NCI-H748 treated with DMSO at 0.1 percent for 48 hours (cell line): ENCODE measurements around the gene SOCS3.
"Not testable (repeated sequence)": the region's sequence is repeated elsewhere in the genome, so short reads cannot be mapped to it uniquely, and the experiment has no call there.

Experiments used
- DNase-seq: peaks from one replicate; lab custom pipeline; 2025; lab: John Stamatoyannopoulos, UW

SOCS3 gene

GRCh38 chr17:78329263-78330059, 30.4 kb downstream of the SOCS3 start:
- DNase-seq = no peak

- no peak for DNase-seq
Observed at GRCh38 chr17:78327880-78328279, 32.0 kb downstream of the SOCS3 start.

- no peak for DNase-seq
Observed at GRCh38 chr17:78325076-78325687, 34.7 kb downstream of the SOCS3 start.

- no peak for DNase-seq
Observed at GRCh38 chr17:78324391-78325075, 35.3 kb downstream of the SOCS3 start.

- no peak for DNase-seq
Observed at GRCh38 chr17:78323826-78324390, 36.0 kb downstream of the SOCS3 start.

- no peak for DNase-seq
Observed at GRCh38 chr17:78322858-78323455, 36.9 kb downstream of the SOCS3 start.

- no peak for DNase-seq
Observed at GRCh38 chr17:78322327-78322857, 37.5 kb downstream of the SOCS3 start.

GRCh38 chr17:78318843-78319242, 41.0 kb downstream of the SOCS3 start:
- no peak for DNase-seq

- DNase-seq = no peak
Observed at GRCh38 chr17:78318407-78318806, 41.5 kb downstream of the SOCS3 start.

- no peak for DNase-seq
Observed at GRCh38 chr17:78317794-78318400, 42.0 kb downstream of the SOCS3 start.

GRCh38 chr17:78316867-78317789, 42.7 kb downstream of the SOCS3 start:
- DNase-seq = no peak

GRCh38 chr17:78316115-78316866, 43.6 kb downstream of the SOCS3 start:
- no peak for DNase-seq

- no peak for DNase-seq
Observed at GRCh38 chr17:78315355-78316114, 44.3 kb downstream of the SOCS3 start.

GRCh38 chr17:78314683-78315354, 45.1 kb downstream of the SOCS3 start:
- no peak for DNase-seq

- DNase-seq = peak; percentile 50
Observed at GRCh38 chr17:78313735-78314648, 45.9 kb downstream of the SOCS3 start.

GRCh38 chr17:78309659-78310255, 50.1 kb downstream of the SOCS3 start:
- DNase-seq = not testable (repeated sequence)
